HL-60 (cell line): Measurements from ENCODE around the gene HS6ST2.

Source experiments
- DNase-seq, 2 experiments: peaks; one replicate each; pipeline ENCODE4 v3.0.0-alpha.2; 2010 to 2020; ENCODE audit warnings: low read depth in 1 of 2, low spot score in 1 of 2
- H3K27ac ChIP-seq: fragments of 250-450 bp; sonication (Bioruptor Pico); replicated peaks from 2 replicates; pipeline ENCODE4 v1.5.1; 2020; ENCODE audit warnings: mild to moderate bottlenecking, moderate library complexity
- H3K27me3 ChIP-seq: fragments of 250-450 bp; sonication (Bioruptor Pico); 2 replicates; pipeline ENCODE4 v1.5.1; 2021; ENCODE audit warnings: mild to moderate bottlenecking, moderate library complexity; ENCODE audit not compliant: insufficient read depth, poor library complexity, severe bottlenecking
- H3K4me3 ChIP-seq: replicated peaks from 2 replicates; pipeline ENCODE4 v1.5.1; 2011; ENCODE audit warnings: mild to moderate bottlenecking, control low read depth, low read length; ENCODE audit not compliant: insufficient read depth
- GABPA ChIP-seq: IDR thresholded peaks from 2 replicates; pipeline ENCODE4 v1.6.1; 2012; ENCODE audit warnings: low read depth
- POLR2AphosphoS5 ChIP-seq: IDR thresholded peaks from 2 replicates; pipeline ENCODE4 v1.6.1; 2012; ENCODE audit warnings: low read depth
- SPI1 ChIP-seq: IDR thresholded peaks from 2 replicates; pipeline ENCODE4 v1.6.1; 2012; ENCODE audit warnings: low read depth, mild to moderate bottlenecking, borderline replicate concordance
- TF ChIP-seq, protein P1 (sequence below): IDR thresholded peaks from one replicate; pipeline ENCODE4 v1.5.1; 2011; ENCODE audit warnings: low read length, control low read depth, inconsistent platforms; ENCODE audit not compliant: insufficient read depth
- TF ChIP-seq, protein P2 (sequence below): IDR thresholded peaks from 2 replicates; pipeline ENCODE4 v1.6.1; 2012; ENCODE audit warnings: low read depth; ENCODE audit not compliant: insufficient replicate concordance

Gene HS6ST2

DNA sequence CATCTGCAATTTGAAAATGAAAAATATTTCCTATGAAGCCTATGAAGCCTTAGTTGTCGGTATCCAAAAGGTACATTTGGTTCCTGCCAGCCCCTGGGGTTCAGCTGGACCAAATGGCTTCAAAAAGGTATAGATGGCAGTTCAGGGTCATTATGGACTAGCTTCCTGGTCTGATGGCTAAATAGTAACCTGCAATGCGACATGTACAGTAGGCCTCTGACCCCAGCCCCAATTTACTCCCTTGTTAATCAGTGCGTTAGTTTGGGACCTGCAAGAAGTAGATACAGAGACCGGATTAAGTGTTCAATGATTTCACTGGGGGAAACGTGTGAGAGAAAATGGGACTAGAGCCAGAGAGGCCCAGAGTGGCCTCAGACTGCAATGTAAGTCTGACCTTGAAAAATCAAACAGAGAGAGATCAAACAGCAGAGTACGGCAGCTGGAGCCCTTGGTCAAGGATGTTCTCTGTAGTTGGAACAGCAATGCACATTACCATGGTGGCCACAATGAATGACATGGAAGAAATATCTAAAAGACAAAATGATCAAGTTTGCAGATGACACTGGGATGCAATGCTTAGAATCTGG is 354.6 kb downstream of the HS6ST2 start:
- H3K4me3 ChIP-seq = no peak overlapping the region
- no peak overlapping the region for H3K27ac ChIP-seq
- H3K27me3 ChIP-seq = no peaks in the 10 kb centered on the region
- DNase-seq = no peak
- no peak for TF ChIP-seq SPI1
- no peak for TF ChIP-seq POLR2AphosphoS5
- TF ChIP-seq GABPA = no peak
- TF ChIP-seq, protein P1, sequence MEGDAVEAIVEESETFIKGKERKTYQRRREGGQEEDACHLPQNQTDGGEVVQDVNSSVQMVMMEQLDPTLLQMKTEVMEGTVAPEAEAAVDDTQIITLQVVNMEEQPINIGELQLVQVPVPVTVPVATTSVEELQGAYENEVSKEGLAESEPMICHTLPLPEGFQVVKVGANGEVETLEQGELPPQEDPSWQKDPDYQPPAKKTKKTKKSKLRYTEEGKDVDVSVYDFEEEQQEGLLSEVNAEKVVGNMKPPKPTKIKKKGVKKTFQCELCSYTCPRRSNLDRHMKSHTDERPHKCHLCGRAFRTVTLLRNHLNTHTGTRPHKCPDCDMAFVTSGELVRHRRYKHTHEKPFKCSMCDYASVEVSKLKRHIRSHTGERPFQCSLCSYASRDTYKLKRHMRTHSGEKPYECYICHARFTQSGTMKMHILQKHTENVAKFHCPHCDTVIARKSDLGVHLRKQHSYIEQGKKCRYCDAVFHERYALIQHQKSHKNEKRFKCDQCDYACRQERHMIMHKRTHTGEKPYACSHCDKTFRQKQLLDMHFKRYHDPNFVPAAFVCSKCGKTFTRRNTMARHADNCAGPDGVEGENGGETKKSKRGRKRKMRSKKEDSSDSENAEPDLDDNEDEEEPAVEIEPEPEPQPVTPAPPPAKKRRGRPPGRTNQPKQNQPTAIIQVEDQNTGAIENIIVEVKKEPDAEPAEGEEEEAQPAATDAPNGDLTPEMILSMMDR = no peak
- TF ChIP-seq, protein P2, sequence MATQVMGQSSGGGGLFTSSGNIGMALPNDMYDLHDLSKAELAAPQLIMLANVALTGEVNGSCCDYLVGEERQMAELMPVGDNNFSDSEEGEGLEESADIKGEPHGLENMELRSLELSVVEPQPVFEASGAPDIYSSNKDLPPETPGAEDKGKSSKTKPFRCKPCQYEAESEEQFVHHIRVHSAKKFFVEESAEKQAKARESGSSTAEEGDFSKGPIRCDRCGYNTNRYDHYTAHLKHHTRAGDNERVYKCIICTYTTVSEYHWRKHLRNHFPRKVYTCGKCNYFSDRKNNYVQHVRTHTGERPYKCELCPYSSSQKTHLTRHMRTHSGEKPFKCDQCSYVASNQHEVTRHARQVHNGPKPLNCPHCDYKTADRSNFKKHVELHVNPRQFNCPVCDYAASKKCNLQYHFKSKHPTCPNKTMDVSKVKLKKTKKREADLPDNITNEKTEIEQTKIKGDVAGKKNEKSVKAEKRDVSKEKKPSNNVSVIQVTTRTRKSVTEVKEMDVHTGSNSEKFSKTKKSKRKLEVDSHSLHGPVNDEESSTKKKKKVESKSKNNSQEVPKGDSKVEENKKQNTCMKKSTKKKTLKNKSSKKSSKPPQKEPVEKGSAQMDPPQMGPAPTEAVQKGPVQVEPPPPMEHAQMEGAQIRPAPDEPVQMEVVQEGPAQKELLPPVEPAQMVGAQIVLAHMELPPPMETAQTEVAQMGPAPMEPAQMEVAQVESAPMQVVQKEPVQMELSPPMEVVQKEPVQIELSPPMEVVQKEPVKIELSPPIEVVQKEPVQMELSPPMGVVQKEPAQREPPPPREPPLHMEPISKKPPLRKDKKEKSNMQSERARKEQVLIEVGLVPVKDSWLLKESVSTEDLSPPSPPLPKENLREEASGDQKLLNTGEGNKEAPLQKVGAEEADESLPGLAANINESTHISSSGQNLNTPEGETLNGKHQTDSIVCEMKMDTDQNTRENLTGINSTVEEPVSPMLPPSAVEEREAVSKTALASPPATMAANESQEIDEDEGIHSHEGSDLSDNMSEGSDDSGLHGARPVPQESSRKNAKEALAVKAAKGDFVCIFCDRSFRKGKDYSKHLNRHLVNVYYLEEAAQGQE = no peak

DNA sequence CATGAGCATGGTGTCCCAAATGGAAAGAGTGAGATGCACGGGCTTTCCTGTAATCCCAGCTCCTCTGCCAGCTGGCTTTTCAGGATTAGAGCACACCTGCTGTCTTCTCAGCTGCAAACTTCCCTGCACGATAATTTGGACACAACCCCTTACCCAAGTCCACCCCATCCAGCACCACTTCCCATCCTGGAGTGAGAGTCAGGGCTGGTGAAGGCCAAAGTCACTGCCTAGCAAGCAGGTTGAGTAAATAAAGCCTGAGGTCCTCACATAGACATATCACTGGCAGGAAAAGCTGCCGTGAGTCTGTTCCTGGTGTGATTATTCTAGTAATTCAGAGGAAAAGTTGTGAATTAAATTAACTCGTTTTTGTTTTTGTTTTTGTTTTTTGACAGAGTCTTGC is 355.7 kb downstream of the HS6ST2 start:
- Histone ChIP-seq H3K4me3 (no peak overlapping the region), H3K27me3 (no peaks in the 10 kb centered on the region), H3K27ac (no peak overlapping the region)
- TF ChIP-seq, protein P1 = no peak
- TF ChIP-seq GABPA (no peak), SPI1 (no peak), POLR2AphosphoS5 (no peak)
- TF ChIP-seq, protein P2 = no peak
- DNase-seq = no peak

DNA sequence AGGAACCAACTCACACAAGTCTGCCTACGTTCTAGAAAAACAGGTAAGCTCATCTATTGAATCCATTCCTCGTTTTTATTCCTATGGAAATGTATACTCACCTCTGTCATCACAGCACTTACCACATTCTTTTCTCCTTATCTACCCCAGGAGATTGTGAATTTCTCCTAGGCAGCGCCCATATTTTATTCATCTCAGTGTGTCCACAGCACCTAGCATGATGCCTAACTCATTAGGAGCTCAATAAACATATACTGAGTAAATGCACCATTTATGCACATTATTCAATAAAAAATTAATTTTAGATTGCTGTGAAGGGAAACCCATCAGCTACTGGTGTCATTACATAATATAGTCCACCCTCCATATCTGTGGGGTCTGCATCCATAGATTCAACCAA is 363.4 kb downstream of the HS6ST2 start:
- Histone ChIP-seq H3K4me3 (no peak overlapping the region), H3K27ac (no peak overlapping the region), H3K27me3 (peaks cover 2% of the 10 kb centered on the region)
- no peak for TF ChIP-seq GABPA
- TF ChIP-seq, protein P2 = no peak
- TF ChIP-seq SPI1 = no peak
- TF ChIP-seq POLR2AphosphoS5 = no peak
- TF ChIP-seq, protein P1 = no peak
- no peak for DNase-seq
